ENCODE results near the gene NOS1AP.

The NOS1AP gene

DNA sequence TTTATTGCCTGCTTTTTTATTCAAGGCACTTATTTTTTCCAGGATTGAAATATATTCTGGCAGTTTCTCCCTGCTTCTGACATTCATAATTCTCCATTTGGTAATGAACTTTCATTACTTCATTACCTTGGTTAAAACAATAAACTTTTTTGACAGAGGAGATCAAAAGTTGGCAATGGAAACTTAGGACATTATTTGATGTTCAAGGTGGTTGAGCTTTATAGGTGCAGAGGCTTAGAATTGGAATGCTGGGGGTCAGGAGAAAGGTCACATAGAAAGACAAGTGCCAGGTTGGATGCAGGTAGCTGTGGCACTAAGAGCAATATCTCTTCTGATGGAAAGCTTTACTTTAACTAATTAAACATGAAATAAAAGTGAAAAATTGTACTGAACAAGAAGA is 154.8 kb downstream of the NOS1AP start:
- DNase-seq, result no peak

GRCh38 chr1:162228586-162228985 is 159.1 kb downstream of the NOS1AP start:
- DNase-seq, result no peak

- DNase-seq, result no peak
Observed at GRCh38 chr1:162229549-162229948, 160.1 kb downstream of the NOS1AP start.

GRCh38 chr1:162230096-162230495 is 160.6 kb downstream of the NOS1AP start:
- DNase-seq, result no peak

DNA sequence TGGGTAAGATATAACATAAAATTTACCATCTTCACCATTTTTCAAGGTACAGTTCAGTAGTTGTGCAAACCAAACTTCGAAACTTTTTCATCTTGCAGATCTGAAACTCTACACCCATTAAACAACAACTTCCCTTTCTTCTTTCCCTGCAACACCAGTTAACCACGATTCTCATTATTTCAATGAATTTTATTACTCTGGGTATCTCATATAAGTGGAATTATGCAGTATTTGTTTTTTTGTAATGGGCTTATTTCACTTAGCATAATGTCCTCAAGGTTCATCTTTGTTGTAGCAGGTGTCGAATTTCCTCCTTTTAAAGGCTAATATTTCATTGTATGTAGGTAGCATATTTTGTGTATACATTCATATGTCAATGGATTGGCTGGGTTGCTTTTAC is 161.0 kb downstream of the NOS1AP start:
- DNase-seq, result no peak

- DNase-seq, result no peak
Observed at GRCh38 chr1:162232034-162232711, 162.7 kb downstream of the NOS1AP start.

DNA sequence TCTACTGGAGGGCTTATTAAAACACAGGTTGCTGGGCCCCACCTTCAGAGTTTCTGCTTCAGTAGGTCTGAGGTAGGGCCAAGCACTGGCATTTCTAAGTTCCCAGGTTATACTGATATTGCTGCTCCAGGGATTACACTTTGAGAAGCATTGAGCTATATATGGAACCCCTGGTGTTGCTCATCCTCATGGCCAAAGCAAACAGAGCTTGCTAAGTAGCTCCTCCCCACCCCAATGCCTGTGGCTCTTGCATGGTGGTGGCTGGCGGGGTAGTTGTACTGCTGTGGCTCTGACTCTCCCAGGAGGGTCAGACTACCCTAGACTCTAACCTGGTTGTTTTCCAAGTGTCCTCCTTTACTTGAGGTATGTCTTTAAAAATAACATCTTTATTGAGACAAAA is 163.6 kb downstream of the NOS1AP start:
- no peak for DNase-seq

GRCh38 chr1:162233937-162234336 is 164.4 kb downstream of the NOS1AP start:
- no peak for DNase-seq

GRCh38 chr1:162234571-162234970 is 165.1 kb downstream of the NOS1AP start:
- no peak for DNase-seq

GRCh38 chr1:162235241-162235800 is 165.8 kb downstream of the NOS1AP start:
- DNase-seq, result no peak

DNA sequence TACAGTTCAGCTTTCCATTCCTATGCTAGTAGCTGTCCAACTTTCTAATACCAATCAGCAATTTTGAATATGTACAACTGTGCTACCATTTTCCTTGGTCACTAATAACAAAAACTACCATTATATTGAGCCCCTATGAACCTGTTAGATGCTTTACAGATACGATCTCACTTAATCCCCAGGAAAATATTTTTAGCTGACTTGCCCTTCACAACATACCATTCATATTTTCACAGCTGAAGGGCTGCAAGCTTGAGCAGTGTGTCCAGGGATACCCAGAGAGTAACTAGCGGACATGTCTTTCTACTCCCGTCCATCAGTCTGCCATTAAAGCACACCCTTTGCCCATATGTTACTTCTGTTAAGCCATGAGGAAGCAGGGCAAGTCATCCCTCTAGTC is 166.7 kb downstream of the NOS1AP start:
- no peak for DNase-seq

- no peak for DNase-seq
Observed at GRCh38 chr1:162236618-162237017, 167.1 kb downstream of the NOS1AP start.

DNA sequence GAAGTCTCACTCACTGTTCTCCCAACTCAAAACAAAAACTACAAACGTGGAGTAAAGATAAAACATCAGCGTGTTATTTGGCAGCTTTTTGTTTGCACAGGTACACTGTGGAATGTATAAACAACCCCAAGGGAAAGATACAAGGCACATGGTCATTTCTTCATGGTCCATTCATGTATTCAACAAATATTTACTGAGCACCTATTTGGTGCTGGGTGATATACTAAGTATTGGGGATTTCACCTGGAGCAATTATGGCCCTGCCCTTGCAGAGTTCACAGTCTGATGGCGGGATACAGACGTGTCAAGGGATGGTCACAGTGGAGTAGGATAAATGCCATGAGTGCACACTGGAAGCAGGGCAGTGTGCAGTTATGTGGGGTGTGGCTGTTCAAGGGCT is 171.1 kb downstream of the NOS1AP start:
- DNase-seq, result no peak

DNA sequence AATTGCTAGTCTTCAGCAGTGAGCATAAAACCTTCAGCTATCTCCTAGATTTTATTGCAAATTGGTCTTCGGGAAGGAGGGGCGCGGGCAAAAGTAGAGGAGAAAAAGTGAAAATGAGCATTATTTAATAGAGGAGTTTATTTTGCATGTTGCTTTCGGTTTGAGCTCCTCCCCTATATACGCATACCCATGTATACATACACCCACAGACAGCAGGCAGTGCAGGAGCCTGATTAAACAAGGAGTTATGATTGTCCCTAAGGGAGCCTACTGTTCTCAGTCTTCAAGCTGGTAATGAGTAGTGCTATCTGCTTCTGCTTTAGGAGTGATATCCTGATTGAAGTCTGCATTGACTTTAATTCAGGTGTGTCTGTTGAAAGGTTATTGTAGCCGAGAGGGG is 173.3 kb downstream of the NOS1AP start:
- no peak for DNase-seq

GRCh38 chr1:162248854-162249535 is 179.5 kb downstream of the NOS1AP start:
- DNase-seq, result no peak

DNA sequence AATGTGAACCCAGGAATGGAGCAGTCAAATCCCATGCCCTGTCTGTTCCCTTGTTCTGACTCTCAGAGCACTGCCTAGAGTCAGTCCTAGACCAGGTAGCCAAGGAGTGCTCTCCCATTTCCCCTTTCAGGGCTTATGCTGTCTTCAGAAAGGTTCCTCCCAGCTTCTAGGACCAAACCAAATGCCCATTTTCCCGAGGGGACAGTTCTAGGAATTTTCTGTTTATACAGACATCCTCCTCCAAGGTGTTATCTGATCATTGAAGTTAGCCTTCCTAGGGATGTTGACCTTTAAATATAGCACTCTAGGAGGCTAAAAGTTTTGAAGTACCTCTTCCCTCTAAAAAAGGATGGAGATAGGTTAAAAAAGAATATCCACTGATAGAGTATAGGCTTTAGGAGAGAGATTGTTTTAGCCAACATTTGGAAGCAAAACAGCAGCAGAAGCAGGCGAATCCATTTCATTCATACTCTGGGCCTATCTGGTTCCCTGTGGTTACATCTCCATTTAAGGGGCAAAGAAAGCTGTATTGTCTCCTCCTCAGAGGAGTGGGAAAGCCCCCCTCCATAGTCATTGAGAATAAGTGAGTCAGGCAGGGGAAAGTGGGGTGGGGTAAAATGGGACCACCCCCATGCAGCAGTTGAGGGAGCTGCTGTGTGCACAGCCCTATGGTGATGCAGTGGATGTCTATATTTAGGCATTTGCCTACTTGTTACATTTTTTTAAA is 180.7 kb downstream of the NOS1AP start:
- no peak for DNase-seq

- no peak for DNase-seq
Observed at GRCh38 chr1:162251102-162251501, 181.6 kb downstream of the NOS1AP start.

- no peak for DNase-seq
Observed at GRCh38 chr1:162252214-162252613, 182.7 kb downstream of the NOS1AP start.

- DNase-seq, result no peak
Observed at GRCh38 chr1:162253790-162254189, 184.3 kb downstream of the NOS1AP start.

DNA sequence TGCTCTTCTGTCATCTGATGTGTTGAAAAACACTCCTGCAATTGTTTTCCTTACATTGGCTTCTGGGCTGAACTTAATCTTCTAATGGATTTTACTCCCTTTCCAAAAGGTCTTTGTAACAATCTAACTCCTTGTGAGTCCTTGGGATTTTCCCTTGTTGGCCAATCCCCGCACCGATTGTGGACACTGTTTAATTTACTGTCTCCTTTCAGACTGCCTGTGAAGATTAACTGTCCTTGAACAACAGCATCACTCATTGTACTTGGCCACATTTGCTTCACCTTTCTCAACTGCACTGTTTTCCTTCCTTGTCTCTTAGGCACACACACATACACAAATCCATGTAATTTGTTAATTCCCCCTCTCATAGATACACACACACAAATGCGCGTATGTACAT is 186.8 kb downstream of the NOS1AP start:
- no peak for DNase-seq

DNA sequence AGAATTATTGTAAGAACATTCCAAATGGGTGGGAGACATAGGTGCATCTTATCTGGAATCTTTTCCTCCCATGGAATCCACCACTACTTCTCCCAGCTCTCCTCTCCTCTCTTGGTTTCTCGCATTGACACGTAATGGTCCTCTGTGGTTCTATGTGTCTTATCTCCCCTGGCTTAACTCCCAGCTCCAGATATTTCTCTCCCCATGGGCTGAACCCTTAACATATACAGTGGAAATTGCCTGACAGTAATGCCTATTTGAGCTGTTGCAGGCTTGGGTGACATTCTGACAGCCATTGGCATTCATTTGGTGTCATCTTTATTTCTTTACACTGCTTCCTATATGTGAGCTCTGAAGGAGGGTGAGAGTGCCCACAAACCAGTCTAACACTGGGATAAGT is 188.9 kb downstream of the NOS1AP start:
- no peak for DNase-seq

- no peak for DNase-seq
Observed at GRCh38 chr1:162259894-162260455, 190.5 kb downstream of the NOS1AP start.

- no peak for DNase-seq
Observed at GRCh38 chr1:162264108-162264507, 194.6 kb downstream of the NOS1AP start.

Data from cerebellar nuclear complex (tissue), 1 donor.